T-cell (primary cell): ENCODE measurements around the gene EFHC1. TPM values are rescaled to one million over a fixed set of nuclear protein-coding genes. Genes with fewer than 3 reads are reported as not detected.

ENCODE experiments used
- ATAC-seq, 4 experiments: fragments of 200-7000 bp in 3 of 4; fragments of 150-1000 bp in 1 of 4; cut with Tn5 transposase; replicated peaks in 1 of 4; 1 replicate in 3 of 4; 2 replicates in 1 of 4; pipeline ENCODE4 v1.10.0; 2021; ENCODE audit warnings: moderate library complexity in 3 of 4, mild to moderate bottlenecking in 2 of 4, moderate number of reproducible peaks in 1 of 4
- CTCF ChIA-PET, 2 donors: fragments of 300-600 bp; sonication (Branson Sonifier 250); formaldehyde crosslinking; loops; one replicate each; lab custom pipeline; 2022; ENCODE audit warnings: antibody characterized with exemption in 2 of 2; lab: Charles Lee
- POLR2A ChIA-PET, 2 donors: fragments of 300-600 bp; sonication (Branson Sonifier 250); formaldehyde crosslinking; loops; one replicate each; lab custom pipeline; 2022; ENCODE audit warnings: antibody characterized with exemption in 2 of 2; lab: Charles Lee
- DNase-seq, 35 experiments: peaks; one replicate each; pipeline versions ENCODE4 v3.0.0 to v3.0.0-alpha.2; 2013 to 2023
- H3K27ac ChIP-seq: one replicate; pipeline ENCODE4 v1.5.1; 2013; ENCODE audit warnings: low read length
- H3K27me3 ChIP-seq, 2 experiments: replicated peaks in 1 of 2; 1 replicate in 1 of 2; 2 replicates in 1 of 2; pipeline versions ENCODE4 v1.6.1 to v1.7.0; 2013; ENCODE audit warnings: low read length in 1 of 2, mixed read lengths in 1 of 2; ENCODE audit not compliant: control insufficient read depth in 2 of 2, insufficient read depth in 2 of 2; ENCODE audit errors: extremely low read depth in 1 of 2
- H3K36me3 ChIP-seq, 2 donors: 1 replicate in 1 of 2; 2 replicates in 1 of 2; pipeline versions ENCODE4 v1.6.1 to v1.7.0; 2013; ENCODE audit warnings: low read length in 1 of 2; ENCODE audit not compliant: control insufficient read depth in 2 of 2, insufficient read depth in 1 of 2; ENCODE audit errors: extremely low read depth in 1 of 2
- H3K4me1 ChIP-seq, 2 experiments: 1 replicate in 1 of 2; 2 replicates in 1 of 2; pipeline versions ENCODE4 v1.6.1 to v1.7.0; 2013; ENCODE audit warnings: low read length in 2 of 2, mixed read lengths in 1 of 2; ENCODE audit not compliant: insufficient read depth in 2 of 2, control insufficient read depth in 1 of 2; ENCODE audit errors: extremely low read depth in 1 of 2
- H3K4me3 ChIP-seq, 2 donors: 1 replicate in 1 of 2; 2 replicates in 1 of 2; pipeline versions ENCODE4 v1.5.1 to v1.7.0; 2013; ENCODE audit warnings: mild to moderate bottlenecking in 2 of 2, low read length in 1 of 2, moderate library complexity in 1 of 2; ENCODE audit not compliant: control insufficient read depth in 1 of 2; ENCODE audit errors: extremely low read depth in 1 of 2
- H3K9me3 ChIP-seq: 2 replicates; pipeline ENCODE4 v1.7.0; 2013
- H3K27ac Mint-ChIP-seq, 2 donors: one replicate each; pipeline ENCODE4 v1.8.0; 2020 to 2021; ENCODE audit warnings: mild to moderate bottlenecking in 2 of 2, mixed read lengths in 2 of 2
- H3K27me3 Mint-ChIP-seq, 2 donors: one replicate each; pipeline ENCODE4 v1.8.0; 2021 to 2022; ENCODE audit warnings: mixed read lengths in 2 of 2
- H3K36me3 Mint-ChIP-seq: one replicate; pipeline ENCODE4 v1.8.0; 2021; ENCODE audit warnings: mixed read lengths
- H3K4me1 Mint-ChIP-seq, 3 donors: one replicate each; pipeline ENCODE4 v1.8.0; 2020 to 2022; ENCODE audit warnings: mixed read lengths in 3 of 3, mild to moderate bottlenecking in 1 of 3
- H3K4me3 Mint-ChIP-seq, 3 donors: one replicate each; pipeline ENCODE4 v1.8.0; 2020 to 2022; ENCODE audit warnings: mild to moderate bottlenecking in 3 of 3, mixed read lengths in 3 of 3, moderate library complexity in 3 of 3
- H3K9me3 Mint-ChIP-seq, 3 donors: one replicate each; pipeline ENCODE4 v1.8.0; 2020 to 2022; ENCODE audit warnings: mixed read lengths in 3 of 3
- WGBS: methylation state at CpG from one replicate; pipeline ENCODE4 v1.1.5; 2013; ENCODE audit warnings: missing lambda C conversion rate; ENCODE audit not compliant: insufficient coverage; 5-methylcytosine and 5-hydroxymethylcytosine counted together
- total RNA-seq, 35 experiments: library from RNA in 6 of 35; stranded (reverse) in 6 of 35; fragments of 120-200 nt in 1 of 35; gene quantifications; one replicate each; pipeline versions ENCODE4 v1.2.1 to v1.2.4 and lab custom pipeline; 2013 to 2026

The EFHC1 gene
- total RNA-seq, 5 donors from 2014 or later (not counting 1 experiment from before 2014, with no cell fraction given) = 4.5 to 8.6 (median 6.2) TPM

GRCh38 chr6:52399511-52400312, 20.4 kb upstream of the EFHC1 start:
- Mint-ChIP-seq H3K36me3 (peaks cover 20% of the 10 kb centered on the region), H3K27ac (peak overlapping the region; percentile 89 to 96), H3K9me3 (peaks cover 0 to 12% (median 4%) of the 10 kb centered on the region in 3 donors), H3K27me3 (no peaks in the 10 kb centered on the region), H3K4me3 (peak overlapping the region in 2 of 3 donors; percentile 40 to 68), H3K4me1 (peaks cover 79 to 83% (median 82%) of the 10 kb centered on the region in 3 donors)
- no peaks in the 10 kb centered on the region for H3K27me3 ChIP-seq
- H3K4me3 ChIP-seq = no peak overlapping the region
- DNase-seq (peak in 13 of 35 experiments; percentile 14 to 74 (median 36)), ATAC-seq (peak; percentile 23 to 62 (median 40))
- peaks cover 7 to 17% of the 10 kb centered on the region in 2 donors for H3K36me3 ChIP-seq
- peaks cover 59 to 64% of the 10 kb centered on the region in 2 experiments for H3K4me1 ChIP-seq
- no peaks in the 10 kb centered on the region for H3K9me3 ChIP-seq
- POLR2A ChIA-PET = interaction anchor here in 1 of 2 donors (0.8 to 3.3 kb wide), 3 partner anchors 10 to 115 kb away, joined by 4 to 17 read pairs (median 6); no protein-coding TSS in a partner anchor
- CTCF ChIA-PET = interaction anchor here (0.8 to 7.7 kb wide), 25 partner anchors 9 to 265 kb away, joined by 3 to 91 read pairs (median 6); partner anchors contain the start of genes PAQR8 (in 2 of the 2), EFHC1 (in 1 of the 2) and MCM3 (in 1 of the 2)
- peak overlapping the region; percentile 89 for H3K27ac ChIP-seq
- WGBS = 10% methylated on average over 2 of the region's 3 CpGs

DNA sequence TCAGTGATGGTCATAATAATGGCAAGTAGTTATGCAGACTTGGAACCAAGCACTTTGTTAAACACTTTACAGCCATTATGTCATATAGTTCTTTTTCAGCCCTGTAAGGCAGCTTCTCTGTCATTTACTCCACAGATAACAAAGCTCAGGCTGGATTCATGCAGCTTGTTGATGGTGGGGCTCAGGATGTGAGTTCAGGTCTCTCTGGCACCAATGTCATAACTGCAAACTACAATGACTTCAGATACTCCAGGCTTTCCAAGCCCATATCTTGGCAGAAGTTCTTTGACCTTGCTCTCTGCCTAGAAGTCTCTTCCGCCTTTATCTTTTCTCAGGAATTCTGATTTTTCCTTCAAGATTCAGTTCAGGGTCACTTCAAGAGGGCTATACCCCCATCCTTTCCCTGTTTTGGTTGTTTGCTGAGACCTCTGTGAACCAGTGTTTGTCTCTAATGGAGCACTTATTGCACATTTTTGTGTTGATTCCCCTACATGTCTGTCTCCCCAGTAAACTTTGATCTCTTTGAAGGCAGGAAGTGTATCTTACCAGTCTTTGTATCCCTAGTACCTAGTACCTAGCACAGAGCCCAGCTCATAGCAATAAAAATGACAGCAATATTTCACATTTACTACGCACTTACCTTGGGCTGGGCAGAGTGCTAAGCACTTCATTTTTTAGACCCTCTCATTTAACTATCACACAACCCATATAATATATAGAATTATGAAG, 19.7 kb upstream of the EFHC1 start:
- ChIA-PET CTCF (interaction anchor here (0.6 to 7.7 kb wide), 29 partner anchors 10 to 265 kb away, joined by 3 to 91 read pairs (median 5); partner anchors contain the start of genes PAQR8 (in 2 of the 2), EFHC1 (in 1 of the 2) and MCM3 (in 1 of the 2)), POLR2A (interaction anchor here in 1 of 2 donors (0.5 to 3.3 kb wide), 3 partner anchors 11 to 116 kb away, joined by 4 to 17 read pairs (median 6); no protein-coding TSS in a partner anchor)
- H3K4me1 ChIP-seq = peaks cover 54 to 58% of the 10 kb centered on the region in 2 experiments
- Mint-ChIP-seq H3K27ac (peak overlapping the region; percentile 89 to 96), H3K36me3 (peaks cover 22% of the 10 kb centered on the region), H3K27me3 (no peaks in the 10 kb centered on the region), H3K4me3 (peak overlapping the region; percentile 21 to 68 (median 40)), H3K4me1 (peaks cover 73 to 79% (median 77%) of the 10 kb centered on the region in 3 donors), H3K9me3 (peaks cover 0 to 12% (median 4%) of the 10 kb centered on the region in 3 donors)
- no peaks in the 10 kb centered on the region for H3K27me3 ChIP-seq
- peaks cover 7 to 22% of the 10 kb centered on the region in 2 donors for H3K36me3 ChIP-seq
- H3K27ac ChIP-seq = peak overlapping the region; percentile 89
- DNase-seq (peak in 1 of 35 experiments; percentile 43), ATAC-seq (peak; percentile 57 to 68 (median 62))
- 57% methylated on average over 1 of the region's 2 CpGs for WGBS
- H3K9me3 ChIP-seq = no peaks in the 10 kb centered on the region
- no peak overlapping the region for H3K4me3 ChIP-seq

- ATAC-seq (no peak), DNase-seq (no peak)
- Histone ChIP-seq H3K4me3 (no peak overlapping the region), H3K36me3 (peaks cover 7 to 22% of the 10 kb centered on the region in 2 donors), H3K27me3 (no peaks in the 10 kb centered on the region), H3K9me3 (no peaks in the 10 kb centered on the region), H3K27ac (no peak overlapping the region), H3K4me1 (peaks cover 31 to 36% of the 10 kb centered on the region in 2 experiments)
- POLR2A ChIA-PET = interaction anchor here in 1 of 2 donors (0.6 kb wide), 3 partner anchors 30 to 93 kb away, joined by 6 to 10 read pairs (median 8); no protein-coding TSS in a partner anchor
- Mint-ChIP-seq H3K9me3 (no peaks in the 10 kb centered on the region), H3K4me1 (peaks cover 58 to 60% (median 60%) of the 10 kb centered on the region in 3 donors), H3K27ac (peak overlapping the region in 1 of 2 donors; percentile 62), H3K27me3 (no peaks in the 10 kb centered on the region), H3K36me3 (peaks cover 28% of the 10 kb centered on the region), H3K4me3 (peak overlapping the region in 1 of 3 donors; percentile 43)
- 98% methylated on average over 26 of the region's 26 CpGs for WGBS
- CTCF ChIA-PET = interaction anchor here (0.7 to 7.7 kb wide), 5 partner anchors 12 to 246 kb away, joined by 3 to 91 read pairs (median 7); partner anchors contain the start of genes MCM3 (in 1 of the 2) and PAQR8 (in 1 of the 2)
Observed at GRCh38 chr6:52403086-52403485, 17.1 kb upstream of the EFHC1 start.

DNA sequence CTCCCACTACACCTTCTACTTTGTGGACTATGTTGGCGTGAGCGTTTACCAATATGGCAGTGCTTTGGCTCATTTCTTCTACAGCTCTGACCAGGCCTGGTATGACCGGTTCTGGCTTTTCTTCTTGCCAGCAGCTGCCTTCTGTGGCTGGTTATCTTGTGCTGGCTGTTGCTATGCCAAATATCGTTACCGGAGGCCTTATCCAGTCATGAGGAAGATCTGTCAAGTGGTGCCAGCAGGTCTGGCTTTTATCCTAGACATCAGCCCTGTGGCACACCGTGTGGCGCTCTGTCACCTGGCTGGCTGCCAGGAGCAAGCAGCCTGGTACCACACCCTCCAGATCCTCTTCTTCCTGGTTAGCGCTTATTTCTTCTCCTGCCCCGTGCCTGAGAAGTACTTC, 16.5 kb upstream of the EFHC1 start:
- no peak overlapping the region for H3K4me3 ChIP-seq
- Mint-ChIP-seq H3K27me3 (no peaks in the 10 kb centered on the region), H3K4me3 (peak overlapping the region in 2 of 3 donors; percentile 14 to 43), H3K36me3 (peaks cover 28% of the 10 kb centered on the region), H3K27ac (peak overlapping the region; percentile 62 to 82), H3K4me1 (peaks cover 54 to 57% (median 54%) of the 10 kb centered on the region in 3 donors), H3K9me3 (no peaks in the 10 kb centered on the region)
- peaks cover 28 to 31% of the 10 kb centered on the region in 2 experiments for H3K4me1 ChIP-seq
- H3K36me3 ChIP-seq = peaks cover 7 to 24% of the 10 kb centered on the region in 2 donors
- DNase-seq = no peak
- ChIA-PET CTCF (interaction anchor here in 1 of 2 donors (0.9 kb wide), 1 partner anchor 248 kb away, joined by 3 read pairs; no protein-coding TSS in a partner anchor), POLR2A (no interaction called here)
- ATAC-seq = no peak
- WGBS = 84% methylated on average over 7 of the region's 9 CpGs
- H3K27me3 ChIP-seq = no peaks in the 10 kb centered on the region
- no peak overlapping the region for H3K27ac ChIP-seq
- no peaks in the 10 kb centered on the region for H3K9me3 ChIP-seq

DNA sequence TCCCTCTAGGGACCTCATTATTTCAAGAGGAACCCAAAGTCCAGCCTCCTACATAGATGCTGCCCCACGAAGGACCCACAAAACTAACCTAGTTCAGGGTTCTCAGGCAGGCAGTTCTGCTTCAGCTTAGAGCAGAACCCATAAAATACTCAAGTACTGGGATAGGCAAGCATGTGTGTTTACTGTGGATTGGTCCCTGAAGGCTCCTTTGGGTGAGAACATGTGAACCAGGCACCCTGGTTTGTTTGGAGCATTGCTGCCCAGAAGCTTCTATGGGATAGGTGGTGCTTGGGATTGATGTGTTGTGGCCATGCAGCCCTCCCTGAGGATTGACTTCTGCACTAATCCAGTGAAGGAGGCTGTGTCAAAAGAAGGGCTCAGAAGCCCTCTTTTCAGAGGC, 14.9 kb upstream of the EFHC1 start:
- no peak for ATAC-seq
- Histone ChIP-seq H3K36me3 (peaks cover 7 to 24% of the 10 kb centered on the region in 2 donors), H3K4me3 (no peak overlapping the region), H3K9me3 (no peaks in the 10 kb centered on the region), H3K27ac (no peak overlapping the region), H3K4me1 (peaks cover 12 to 15% of the 10 kb centered on the region in 2 experiments), H3K27me3 (no peaks in the 10 kb centered on the region)
- H3K36me3 Mint-ChIP-seq = peaks cover 28% of the 10 kb centered on the region
- H3K27ac Mint-ChIP-seq = peak overlapping the region; percentile 31 to 62
- H3K9me3 Mint-ChIP-seq = no peaks in the 10 kb centered on the region
- POLR2A ChIA-PET = interaction anchor here in 1 of 2 donors (1.4 kb wide), 1 partner anchor 43 kb away, joined by 4 read pairs; the partner anchor contains the start of gene PAQR8
- DNase-seq = no peak
- CTCF ChIA-PET = interaction anchor here (1.0 to 1.5 kb wide), 6 partner anchors 13 to 120 kb away, joined by 3 to 6 read pairs (median 4); no protein-coding TSS in a partner anchor
- H3K4me3 Mint-ChIP-seq = no peak overlapping the region
- H3K27me3 Mint-ChIP-seq = no peaks in the 10 kb centered on the region
- no CpG with 5 or more reads among the region's 1 CpG for WGBS
- H3K4me1 Mint-ChIP-seq = peaks cover 42 to 48% (median 42%) of the 10 kb centered on the region in 3 donors
